ENCODE results near the gene MS4A15.
A peak's percentile ranks its signal among the peaks of the same experiment; 100 is the strongest.

Gene MS4A15

DNA sequence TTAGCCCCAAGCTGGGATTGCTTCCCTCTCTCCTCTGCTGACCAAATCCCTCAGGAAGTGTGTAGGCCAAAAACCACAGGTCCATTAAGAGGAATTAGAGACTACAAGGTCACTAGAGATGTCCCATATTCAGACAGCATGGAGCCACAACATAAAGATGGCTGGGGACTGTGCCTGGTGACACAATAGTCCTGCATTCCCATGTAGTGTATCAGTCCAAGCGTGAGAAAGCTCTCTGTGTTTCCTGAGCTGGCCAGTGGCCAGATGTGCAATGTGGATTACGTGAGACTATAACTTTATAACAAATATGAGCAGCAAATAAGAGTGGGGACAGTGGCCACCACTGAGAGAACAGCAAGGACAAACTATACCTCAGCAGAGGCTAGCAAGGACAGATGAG is 20.9 kb downstream of the MS4A15 start:
- DNase-seq (ENCODE audit: low spot score) = peak; percentile 80

DNA sequence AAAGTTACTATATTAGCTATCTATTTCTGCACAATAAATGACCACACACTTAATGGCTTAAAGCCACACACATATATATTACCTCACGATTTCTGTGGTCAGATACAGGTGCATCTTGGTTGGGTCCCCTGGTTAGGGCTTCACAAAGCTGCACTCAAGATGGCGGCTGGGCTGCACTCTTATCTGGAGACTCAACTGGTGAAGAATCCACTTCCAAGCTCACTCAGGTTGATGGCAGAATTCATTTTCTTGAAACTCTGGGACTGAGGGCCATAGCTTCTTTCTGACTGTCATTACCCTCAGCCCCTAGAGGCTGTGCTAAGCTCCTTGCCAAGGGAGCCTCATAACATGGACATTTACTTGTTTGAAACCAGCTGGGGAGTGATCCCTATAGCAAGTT is 23.4 kb downstream of the MS4A15 start:
- no peak for DNase-seq (ENCODE audit: low spot score)

DNA sequence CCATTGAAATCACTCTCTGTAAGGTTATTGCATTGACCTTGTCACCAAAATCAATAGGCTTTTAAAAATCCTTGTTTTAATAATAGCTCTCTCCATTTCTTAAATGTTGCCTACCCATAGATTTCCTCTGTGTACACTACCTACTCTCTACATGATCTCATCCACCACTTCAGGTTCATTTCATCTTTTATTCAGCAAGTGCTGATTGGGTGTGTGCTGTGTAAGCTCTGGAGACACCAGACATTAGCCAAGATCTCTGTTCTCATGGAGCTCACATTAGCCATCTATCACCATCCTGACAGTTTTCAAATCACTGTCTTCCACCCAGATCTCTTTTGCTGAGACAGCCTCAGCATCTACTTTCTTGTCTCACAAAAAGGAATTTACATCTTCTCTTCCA is 24.1 kb downstream of the MS4A15 start:
- DNase-seq (ENCODE audit: low spot score) = no peak

DNA sequence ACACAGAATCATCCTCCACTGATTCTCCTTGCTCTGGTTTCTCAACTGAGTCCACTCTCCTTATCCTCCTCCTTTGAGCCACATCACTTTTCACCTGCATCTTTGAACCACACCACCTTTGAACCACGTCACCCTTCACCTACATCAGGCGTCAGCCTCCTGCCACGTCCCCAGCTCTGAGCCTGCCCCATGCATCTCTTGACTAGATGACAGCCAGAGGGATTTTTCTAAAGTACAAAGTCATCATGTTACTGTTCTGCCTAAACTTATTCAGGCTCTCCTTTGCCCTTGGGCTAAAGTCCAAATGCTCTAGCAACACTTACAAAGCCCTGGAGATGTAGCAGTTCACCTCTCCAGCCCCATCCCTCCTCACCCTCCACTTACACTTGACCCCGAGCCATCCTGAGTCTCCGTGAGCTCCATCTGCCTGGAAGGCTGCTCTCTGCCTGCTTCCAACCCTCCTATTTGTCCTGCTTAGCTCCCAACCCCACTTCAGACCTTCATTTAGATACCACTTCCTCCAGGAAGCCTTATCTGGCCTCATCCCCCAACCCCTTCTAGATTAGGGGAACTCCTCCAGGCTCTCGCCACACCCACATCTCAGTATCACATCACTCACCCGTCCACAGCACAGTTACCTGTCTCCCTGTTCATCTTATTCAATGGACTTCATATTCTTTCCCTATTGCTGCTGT is 24.8 kb downstream of the MS4A15 start:
- DNase-seq (ENCODE audit: low spot score) = no peak

DNA sequence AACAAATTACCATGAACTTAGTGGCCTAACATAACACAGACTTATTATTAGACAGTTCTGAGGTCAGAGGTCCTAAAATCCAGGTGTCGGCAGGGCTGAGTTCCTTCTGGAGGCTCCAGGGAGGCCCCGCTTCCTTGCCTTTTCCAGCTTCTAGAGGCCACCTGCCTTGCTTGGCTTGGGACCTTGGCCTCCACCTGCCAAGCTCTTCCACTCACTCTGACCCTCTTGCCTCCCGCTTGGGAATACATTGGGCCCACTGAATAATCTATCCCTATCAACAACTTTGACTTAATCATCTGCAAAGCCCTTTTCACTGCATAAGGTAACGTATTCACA is 25.3 kb downstream of the MS4A15 start:
- DNase-seq (ENCODE audit: low spot score) = no peak

DNA sequence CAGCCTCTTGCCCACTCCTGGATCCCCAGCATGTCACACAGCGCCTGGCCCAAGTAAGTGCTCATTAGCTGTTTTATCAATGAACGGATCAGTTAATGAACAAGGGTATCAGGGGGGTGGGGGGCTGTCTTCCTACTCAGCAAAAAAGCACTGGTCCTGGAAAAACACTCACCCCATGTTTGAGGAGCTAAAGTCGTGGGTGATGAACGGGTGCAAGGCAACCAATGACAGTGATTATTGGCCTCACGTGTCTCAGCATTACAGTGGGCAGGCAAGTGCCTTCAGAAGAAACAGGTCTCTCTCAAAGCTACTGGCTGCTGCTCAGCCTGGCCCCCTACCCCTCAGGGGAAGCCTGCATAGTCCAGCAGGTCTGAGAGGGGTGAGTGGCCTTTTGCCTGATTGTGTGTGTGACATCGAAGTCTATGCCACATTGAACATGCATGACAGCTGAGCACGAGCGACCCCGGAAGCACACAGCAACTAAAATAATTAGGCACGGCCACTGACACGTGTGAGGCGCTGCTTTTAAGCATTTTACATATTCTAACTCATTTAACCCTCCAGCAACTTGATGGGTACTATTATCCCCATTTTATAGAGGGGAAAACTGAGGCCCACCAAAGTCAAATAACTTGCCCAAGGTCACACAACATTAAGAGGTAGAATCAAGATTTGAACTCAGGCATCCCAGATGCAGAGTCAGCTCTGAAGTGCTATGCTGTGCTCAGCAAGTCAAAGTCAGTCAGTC is 25.9 kb downstream of the MS4A15 start:
- no peak for DNase-seq (ENCODE audit: low spot score)

DNA sequence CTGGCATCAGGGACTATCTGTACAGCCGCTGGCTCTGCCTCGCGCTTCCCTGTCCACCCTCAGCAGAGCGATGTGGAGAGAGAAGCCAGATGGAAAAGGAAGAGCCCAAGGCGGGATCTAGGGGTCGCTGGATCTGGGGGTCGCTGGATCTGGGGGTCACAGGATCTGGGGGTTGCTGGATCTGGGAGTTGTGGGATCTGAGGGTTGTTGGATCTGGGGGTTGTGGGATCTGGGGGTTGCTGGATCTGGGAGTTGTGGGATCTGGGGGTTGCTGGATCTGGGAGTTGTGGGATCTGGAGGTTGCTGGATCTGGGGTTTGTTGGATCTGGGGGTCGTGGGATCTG is 26.4 kb downstream of the MS4A15 start:
- no peak for DNase-seq (ENCODE audit: low spot score)

DNA sequence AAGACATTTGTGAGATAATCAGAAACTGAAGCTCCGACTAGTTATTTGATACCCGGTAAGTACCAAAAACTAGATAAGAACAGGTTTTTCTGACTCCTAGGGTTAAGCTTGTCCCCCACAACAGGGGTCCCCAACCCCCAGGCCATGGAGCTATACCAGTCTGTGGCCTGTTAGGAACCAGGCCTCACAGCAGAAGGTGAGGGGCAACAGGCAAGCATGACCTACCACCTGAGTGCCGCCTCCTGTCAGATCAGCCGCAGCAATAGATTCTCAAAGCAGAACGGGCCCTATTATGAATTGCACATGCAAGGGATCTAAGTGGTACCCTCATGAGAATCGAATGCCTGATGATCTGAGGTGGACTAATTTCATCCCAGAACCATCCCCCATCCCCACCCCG is 27.2 kb downstream of the MS4A15 start:
- no peak for DNase-seq (ENCODE audit: low spot score)

DNA sequence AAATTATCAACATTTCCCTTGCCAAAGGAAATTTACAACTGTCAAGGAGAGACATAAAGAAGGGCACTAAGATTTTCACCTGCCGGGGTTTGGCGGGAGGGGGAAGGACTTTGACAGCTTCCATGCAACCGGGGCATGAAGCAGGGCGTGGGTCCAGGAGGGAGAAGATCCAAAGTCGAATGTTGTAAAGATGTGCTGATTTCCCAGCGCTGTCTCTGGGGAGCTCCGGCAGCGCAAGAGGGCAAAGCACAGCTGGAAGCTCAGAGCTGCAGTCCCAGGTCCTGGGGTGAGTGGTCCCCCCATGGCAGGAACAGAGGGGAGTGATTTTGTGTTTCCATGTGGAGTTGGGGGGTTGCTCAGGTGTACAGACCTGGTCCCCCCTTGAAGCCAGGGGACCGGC is 28.5 kb downstream of the MS4A15 start, which contains the start of gene MS4A10:
Gene MS4A10, plus strand, starts transcription at position 198 of the 400 bp plus-strand sequence. CDS start 5,003 bp downstream, outside the sequence.
- DNase-seq (ENCODE audit: low spot score) = no peak

DNA sequence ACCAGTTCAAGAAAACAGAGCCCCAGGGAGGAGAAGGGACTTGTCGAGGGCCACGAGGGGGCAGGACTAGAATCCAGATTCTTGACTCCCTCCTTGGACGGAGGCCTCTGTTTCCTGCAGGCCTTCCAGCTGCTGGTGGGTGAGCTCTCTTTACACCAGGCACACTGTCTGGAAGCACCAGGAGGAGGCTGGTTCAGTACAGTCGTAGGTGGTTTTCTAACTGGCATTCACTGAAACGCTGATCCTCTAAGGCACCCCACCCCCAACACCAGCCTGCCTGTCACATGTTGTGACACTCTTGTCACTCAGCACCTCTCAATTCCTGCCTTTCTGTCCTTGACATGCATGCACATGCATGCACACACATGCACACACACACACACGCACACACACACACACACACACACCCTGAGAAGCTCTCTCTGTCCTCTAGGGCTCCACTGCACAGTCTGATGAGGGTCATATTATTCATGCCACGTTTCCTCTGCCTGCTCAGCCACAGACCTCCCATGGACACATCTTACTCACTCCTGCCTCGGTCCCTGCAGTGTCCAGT is 29.2 kb downstream of the MS4A15 start:
- peak; percentile 50 for DNase-seq (ENCODE audit: low spot score)

DNA sequence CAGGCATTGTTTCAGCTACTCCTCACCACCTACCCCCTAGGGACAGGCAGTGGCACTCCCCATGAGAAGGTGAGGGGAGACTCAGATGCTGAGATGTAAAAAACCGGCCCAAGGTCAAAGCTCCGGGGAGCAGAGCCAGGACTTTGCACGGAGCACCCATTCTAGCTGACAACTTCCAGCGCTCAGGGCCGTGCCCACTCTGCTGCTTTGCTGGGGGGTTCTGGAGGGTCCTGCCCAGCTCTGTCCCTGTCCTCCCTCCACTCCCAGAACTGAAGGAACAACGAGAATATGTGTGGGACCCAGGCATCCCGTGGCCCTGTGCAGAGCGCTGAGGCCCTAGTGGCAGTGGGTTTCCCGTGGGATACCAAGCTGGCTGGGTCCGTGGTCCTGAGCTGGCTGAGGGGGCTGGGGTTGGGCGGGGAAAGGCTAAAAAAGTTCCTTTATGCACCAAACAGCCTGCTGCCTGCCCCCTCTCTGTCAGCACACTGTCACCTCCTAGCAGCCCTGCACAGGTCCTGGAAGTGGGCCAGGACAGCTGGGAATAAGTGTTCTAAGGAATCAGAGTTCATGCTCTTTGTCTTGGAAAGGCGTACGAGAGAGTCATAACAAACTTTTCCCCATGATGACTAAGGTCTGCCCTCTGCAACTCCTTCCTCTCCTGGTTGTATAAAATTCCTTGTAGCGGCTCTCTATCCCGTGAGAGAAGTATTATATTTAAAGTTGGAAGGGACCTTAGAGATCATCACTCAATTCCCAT is 30.3 kb downstream of the MS4A15 start:
- DNase-seq (ENCODE audit: low spot score) = peak; percentile 72

DNA sequence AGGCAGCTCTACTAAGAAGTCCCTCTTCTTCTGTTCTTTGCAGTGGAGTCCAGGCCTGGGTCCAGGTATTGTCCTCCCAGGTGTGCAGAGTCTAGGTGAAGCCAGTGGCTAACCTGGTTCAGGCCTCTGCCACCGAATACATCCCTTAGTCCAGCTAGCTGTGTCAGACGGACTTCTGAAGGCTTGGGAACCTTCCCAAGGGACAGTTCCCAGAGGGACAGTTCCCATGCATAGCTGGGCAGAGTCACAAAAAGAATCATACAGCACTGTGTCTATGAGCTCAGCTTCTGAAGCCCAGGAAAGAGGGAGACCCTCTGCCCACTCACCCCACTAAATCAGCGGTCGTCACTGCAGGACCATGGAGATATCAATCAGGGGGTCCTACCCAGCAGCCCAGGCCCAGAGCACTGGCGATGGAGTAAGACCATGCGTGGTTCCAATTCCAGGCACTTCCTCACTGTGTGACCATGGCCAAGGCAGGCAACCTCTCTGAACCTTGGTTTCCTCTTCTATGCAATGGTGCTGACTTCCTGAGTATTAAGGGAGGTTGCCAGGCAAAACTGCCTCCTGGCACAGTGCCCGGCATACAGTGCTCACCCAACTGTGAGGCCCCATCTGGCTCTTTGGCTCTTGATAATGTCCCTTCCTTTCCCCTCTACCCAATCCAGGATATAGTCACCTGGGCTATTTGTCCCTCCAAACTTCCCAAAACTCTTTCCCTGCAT is 31.9 kb downstream of the MS4A15 start:
- DNase-seq (ENCODE audit: low spot score) = no peak

DNA sequence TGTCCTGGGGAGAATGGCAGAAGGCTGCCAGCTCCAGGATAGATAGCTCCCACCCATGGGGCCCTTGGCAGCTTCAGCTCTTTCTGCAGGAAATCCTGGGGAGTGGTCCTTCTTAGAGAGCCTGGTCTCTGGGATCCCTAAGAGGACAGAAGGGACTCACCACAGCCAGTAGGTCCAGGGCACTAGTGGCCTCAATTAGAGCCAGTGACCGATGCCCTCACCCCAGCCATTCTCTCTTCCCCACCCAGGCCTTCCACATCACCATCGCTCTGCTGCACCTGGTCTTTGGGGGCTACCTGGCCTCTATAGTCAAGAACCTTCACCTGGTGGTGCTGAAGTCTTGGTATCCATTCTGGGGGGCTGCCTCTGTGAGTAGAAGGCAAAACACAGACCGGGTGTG is 34.1 kb downstream of the MS4A15 start:
- DNase-seq (ENCODE audit: low spot score) = no peak

DNA sequence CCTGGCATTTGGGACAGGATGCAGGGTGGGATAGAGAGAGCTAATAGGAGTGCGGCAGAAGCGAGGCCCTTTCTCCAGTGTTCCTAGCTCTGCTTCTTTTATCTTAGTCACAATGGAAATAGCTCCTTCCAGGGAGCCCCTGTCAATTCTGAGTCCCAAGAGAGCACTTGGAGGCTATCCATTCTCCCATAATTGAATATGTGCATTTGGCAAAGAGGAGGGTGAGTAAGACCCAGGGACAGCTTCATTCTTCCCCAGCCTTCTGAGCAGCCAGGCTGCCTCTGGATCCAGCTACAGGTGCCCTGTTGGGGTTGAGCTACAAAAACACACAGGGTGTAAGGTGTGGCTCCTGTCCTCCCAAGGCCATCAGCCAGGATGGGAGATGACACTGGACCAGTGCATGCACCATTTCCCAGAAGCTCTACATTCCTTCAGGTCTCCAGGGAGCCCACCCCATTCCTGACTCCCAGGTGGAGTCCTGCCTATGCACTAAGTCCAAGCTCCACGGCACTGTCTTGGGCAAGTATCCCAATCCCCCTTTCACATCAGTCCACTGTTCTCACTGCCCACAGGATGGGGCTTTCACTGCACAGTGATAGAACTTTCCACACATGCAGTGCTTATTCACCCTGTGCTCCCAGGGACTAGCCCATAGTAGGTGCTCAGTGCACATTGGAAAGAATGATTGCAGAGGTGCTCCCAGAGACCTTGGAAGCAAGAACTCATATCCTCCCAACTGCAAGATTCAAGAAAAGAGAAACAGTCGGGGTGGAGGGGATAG is 34.7 kb downstream of the MS4A15 start:
- no peak for DNase-seq (ENCODE audit: low spot score)

DNA sequence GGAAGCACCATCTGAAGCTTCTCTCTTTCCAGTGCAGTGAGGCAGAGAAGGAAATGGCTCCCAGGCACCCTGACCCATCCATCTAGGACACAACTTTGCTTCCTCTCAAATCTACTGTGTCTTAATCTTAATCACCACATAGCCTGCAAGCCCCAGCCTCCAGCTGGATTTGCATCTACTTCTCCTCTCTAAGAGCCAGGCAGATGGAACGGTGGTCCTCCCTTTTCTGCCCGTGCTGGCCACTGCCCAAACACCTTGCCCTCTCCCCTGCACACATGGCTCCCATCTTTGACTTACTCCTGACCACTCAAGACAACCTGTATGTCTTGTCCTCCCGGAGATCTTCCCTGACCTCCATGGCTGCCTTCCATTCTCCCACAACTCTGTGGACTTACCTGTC is 35.9 kb downstream of the MS4A15 start:
- DNase-seq (ENCODE audit: low spot score) = no peak

DNA sequence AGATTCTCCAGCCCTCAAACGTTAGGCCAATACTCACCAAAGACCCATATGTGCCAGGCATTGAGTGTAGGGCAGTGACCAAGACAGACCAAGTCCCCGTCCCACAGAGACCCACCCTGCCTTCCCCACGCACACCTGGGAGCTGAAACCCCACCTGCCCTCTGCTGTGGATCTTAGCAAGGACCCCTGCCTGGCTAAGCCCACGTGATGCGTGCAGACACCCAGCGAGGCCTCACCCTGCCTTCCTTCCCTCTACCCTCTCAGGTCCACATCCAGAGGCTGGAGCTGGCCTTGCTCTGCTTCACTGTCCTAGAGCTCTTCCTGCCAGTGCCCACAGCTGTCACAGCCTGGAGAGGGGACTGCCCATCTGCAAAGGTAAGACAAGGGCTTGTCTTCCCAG is 38.6 kb downstream of the MS4A15 start:
- DNase-seq (ENCODE audit: low spot score) = no peak

DNA sequence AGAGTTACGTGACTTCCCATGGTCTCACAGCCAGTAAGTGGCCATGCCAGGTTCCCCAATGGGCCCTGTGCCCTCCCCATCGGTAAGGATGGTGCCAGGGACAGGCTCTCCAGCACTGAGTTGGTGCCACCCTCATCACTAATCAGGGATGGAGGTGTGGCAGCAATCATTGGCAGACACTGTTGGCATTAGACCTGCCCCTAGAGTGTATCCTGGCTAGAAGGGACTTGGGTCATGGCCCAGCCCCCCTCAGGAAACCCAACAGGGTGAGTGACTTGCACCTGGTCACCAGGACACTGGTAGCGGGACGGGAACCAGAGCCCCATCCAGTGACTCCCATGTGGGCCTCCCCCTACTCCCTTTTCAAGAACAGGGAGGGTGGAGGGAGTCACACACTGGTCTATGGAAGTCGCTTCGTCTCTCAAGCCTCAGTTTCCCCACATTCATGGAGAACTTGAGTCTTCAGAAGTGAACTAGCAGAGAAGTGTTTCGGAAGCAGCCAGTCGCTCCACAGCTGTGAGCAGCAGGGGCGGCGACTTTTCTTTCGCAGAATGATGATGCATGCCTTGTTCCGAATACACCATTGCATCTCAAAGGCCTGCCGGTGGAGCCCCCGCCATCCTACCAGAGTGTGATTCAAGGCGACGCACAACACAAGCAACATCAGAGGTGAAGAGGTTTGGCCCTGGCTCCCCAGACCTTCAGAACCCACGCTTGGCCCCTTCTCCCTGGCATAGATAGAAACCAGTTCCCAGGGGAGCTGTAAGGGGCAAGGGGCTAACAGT is 41.4 kb downstream of the MS4A15 start:
- DNase-seq (ENCODE audit: low spot score) = no peak

DNA sequence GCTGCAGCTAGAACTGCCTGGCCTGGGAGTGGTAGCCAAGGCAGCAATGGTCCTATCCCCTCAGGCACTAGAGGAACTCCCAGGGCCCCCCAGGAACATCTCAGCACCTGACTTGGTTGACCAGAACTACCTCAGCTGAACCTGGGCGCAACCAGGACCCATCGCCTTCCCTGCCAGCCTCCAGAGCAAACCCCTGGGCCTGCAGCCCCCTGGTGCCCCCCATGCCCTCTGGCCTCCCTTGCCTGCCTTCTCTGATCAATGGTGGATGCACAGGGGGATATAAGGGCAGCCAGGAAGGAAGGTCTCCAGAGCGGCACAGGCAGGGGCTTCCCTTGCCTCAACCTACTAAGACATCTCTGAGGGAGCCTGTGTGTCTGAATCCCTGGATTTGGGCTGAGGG is 42.0 kb downstream of the MS4A15 start:
- no peak for DNase-seq (ENCODE audit: low spot score)

DNA sequence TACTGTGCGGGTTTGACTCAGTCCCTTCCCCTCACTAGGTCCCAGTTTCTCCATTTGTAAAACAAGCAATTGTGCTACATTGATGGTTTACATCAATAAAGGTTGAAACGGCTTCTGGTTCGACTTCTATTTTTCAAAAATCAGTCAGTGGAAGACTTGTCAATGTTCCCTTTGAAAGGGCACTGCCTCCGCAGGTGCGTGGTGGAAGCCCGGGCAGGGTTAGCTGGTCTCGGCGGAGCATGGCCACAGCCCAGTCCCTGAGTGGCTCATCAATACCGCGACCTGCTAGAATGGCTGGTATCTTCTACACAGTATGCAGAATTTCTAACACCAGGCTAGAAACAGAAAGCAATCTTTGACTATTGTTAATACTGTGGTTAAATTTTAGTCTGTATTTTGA is 44.5 kb downstream of the MS4A15 start:
- DNase-seq (ENCODE audit: low spot score) = no peak

DNA sequence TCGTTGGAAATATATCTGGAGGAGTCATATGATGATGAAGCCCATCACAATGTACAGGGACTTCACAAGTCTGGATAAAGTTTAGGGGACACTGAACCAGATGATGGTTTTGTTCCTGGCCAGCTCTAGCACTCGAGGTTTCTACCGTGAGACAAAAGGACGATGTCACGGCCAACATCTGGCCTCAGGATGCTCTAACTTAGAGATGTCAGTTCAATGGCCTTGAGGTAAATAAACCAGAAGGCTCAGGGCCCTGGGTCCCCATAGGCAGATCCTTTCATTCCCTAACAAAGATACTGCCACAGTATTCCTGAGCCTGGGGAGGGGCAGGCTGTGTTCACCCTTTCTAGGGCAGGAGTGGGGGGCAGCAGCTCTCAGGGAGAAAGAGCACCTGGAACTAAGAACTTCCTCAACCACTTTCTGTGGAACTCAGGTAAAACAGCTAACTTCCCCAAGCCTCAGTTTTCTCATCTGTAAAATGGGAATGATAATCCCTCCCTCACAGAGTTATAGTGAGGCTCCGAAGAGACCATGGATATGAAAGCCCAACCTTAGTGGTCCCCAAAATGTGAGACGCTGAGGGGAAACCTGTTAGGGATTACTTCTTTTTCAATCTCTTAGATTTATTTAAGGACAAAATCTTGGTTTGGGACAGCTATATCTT is 46.7 kb downstream of the MS4A15 start:
- no peak for DNase-seq (ENCODE audit: low spot score)
